Measurements from ENCODE around the gene CASP8. TPM values are rescaled to one million over a fixed set of nuclear protein-coding genes. Genes with fewer than 3 reads are reported as not detected.

The CASP8 gene
- total and polyA plus RNA-seq, 2 of the 13 experiments (the other 11 are each of a cell fraction or from before 2014, with no cell fraction given) = 25.0 to 52.8 TPM

DNA sequence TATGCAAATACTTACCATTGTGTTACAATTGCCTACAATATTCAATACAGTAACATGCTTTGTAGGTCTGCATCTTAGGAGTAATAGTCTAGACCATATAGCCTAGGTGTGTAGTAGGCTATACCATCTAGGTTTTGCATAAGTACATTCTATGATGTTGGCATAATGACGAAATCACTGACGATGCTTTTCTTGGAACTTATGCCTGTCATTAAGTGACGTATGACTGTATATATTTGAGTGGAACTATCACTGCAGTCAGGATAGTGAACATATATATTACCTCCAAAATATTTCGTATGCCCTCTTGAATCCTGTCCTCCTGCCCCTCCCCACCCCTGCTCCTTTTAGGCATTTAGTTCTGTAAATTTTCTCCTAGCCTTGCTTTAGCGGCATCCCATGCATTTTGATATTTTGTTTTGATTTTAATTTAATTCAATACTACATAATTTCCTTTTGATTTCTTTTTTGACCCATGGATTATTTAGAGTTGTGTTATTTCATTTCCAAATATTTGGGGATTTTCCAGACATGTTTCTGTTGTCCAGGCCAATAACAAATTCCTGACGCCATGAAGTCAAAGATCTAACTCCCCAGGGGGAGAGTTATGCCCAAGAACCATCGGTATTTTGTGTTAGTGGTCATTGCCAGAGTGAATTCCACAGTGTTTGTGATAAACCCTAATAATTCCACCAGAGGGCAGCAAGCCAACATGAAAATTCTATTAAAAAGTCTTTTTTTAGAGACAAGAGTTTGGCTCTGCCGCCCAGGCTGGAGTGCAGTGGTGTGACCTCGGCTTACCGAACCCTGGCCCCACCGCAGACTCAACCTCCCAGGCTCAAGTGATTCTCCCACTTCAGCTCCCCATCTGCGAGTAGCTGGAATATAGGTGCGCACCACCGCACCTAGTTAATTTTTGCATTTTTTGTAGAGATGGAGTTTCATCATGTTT is 24.2 kb upstream of the CASP8 start:
- Histone ChIP-seq H3K4me1 (ENCODE audit: insufficient read depth, low read length) (peaks cover 43% of the 10 kb centered on the region), H3K27ac (ENCODE audit: extremely low read length, insufficient read depth, low read length) (no peak overlapping the region), H3K9me3 (ENCODE audit: low read length) (no peaks in the 10 kb centered on the region), H3K9ac (ENCODE audit: insufficient read depth, low read depth, low read length) (peak overlapping the region; percentile 20; the same call in 1 of the 2 replicates), H4K20me1 (ENCODE audit: insufficient read depth, low read length) (0 out of 2 replicates have a peak, but pooled peaks cover 4% of the 10 kb centered on the region), H3K27me3 (ENCODE audit: control insufficient read depth in 1 of 2, insufficient read depth in 2 of 2, low read length in 2 of 2) (no peaks in the 10 kb centered on the region; a peak in 1 of 5 replicates), H3K36me3 (replicated peaks in 1 of 2; ENCODE audit: control insufficient read depth in 1 of 2, insufficient read depth in 2 of 2, low read length in 2 of 2) (peaks cover 4 to 29% of the 10 kb centered on the region in 2 experiments; a peak in 4 of 5 replicates), H2AFZ (ENCODE audit: low read length) (no peak overlapping the region), H3K4me2 (ENCODE audit: low read depth, low read length) (peak overlapping the region; percentile 84), H3K79me2 (ENCODE audit: insufficient read depth, low read length) (peaks cover 47% of the 10 kb centered on the region), H3K4me3 (replicated peaks in 1 of 3; ENCODE audit: insufficient read depth in 1 of 3, low read depth in 2 of 3, low read length in 3 of 3) (peak overlapping the region; percentile 12 to 98 (median 89); a peak in 5 of 6 replicates)
- intact Hi-C loops (cut with micrococcal nuclease; ENCODE audit: unreplicated experiment) = loop anchor here (1.0 to 10.0 kb wide), 4 partner anchors 128 to 549 kb away; partner anchors contain the start of genes ALS2 and TMEM237
- CTCF ChIA-PET (ENCODE audit: low intra/inter-chr PET ratio, low total read pairs) = interaction anchor here (1.1 to 1.6 kb wide), 3 partner anchors 127 to 479 kb away, joined by 3 to 37 read pairs (median 4); no protein-coding TSS in a partner anchor
- peak; percentile 44 for FAIRE-seq
- DNase-seq (ENCODE audit: low spot score) = peak; percentile 70
- ATAC-seq = peak; percentile 3; the same call in 1 of the 3 replicates
- POLR2A ChIA-PET = interaction anchor here (1.6 kb wide), 1 partner anchor 53 kb away, joined by 3 read pairs; the partner anchor contains the start of gene CASP10
- no TSS peak for BruUV-seq (replicated peaks)
- in situ Hi-C loops (cut with HindIII; ENCODE audit: extremely low pct_ligation_motif_present, low pct_unique_long_range_greater_than_20kb) = no loop called here
- WGBS (ENCODE audit: low lambda C conversion rate) = 66% methylated on average over 14 of the region's 14 CpGs
- TF ChIP-seq GABPA (IDR thresholded peaks at IDR 0.05; ENCODE audit: low read depth, low read length) (no peak), GABPA (CRISPR knock-in tag; IDR thresholded peaks at IDR 0.05; ENCODE audit: low read depth) (0 out of 2 replicates have a peak, but pooled peaks have one; percentile 15), FOXO1 (CRISPR knock-in tag; IDR thresholded peaks at IDR 0.05) (0 out of 2 replicates have a peak, but pooled peaks have one; percentile 21), IRF2 (CRISPR knock-in tag; IDR thresholded peaks at IDR 0.05) (peak; percentile 24; the same call in 1 of the 2 replicates), AHR (CRISPR knock-in tag; IDR thresholded peaks at IDR 0.05) (0 out of 2 replicates have a peak, but pooled peaks have one; percentile 49), HOXA5 (CRISPR knock-in tag; IDR thresholded peaks at IDR 0.05) (peak; percentile 45; the same call in 1 of the 2 replicates), SOX13 (IDR thresholded peaks at IDR 0.05) (no peak), SOX13 (CRISPR knock-in tag; conservative IDR thresholded peaks at IDR 0.05 in 1 of 2, IDR thresholded peaks at IDR 0.05 in 1 of 2) (no peak), ERF (CRISPR knock-in tag; IDR thresholded peaks at IDR 0.05) (0 out of 2 replicates have a peak, but pooled peaks have one; percentile 36), RBAK (CRISPR knock-in tag; IDR thresholded peaks at IDR 0.05) (no peak), TSC22D2 (CRISPR knock-in tag; IDR thresholded peaks at IDR 0.05; ENCODE audit: borderline replicate concordance) (peak; percentile 40; the same call in 1 of the 2 replicates)
- TF ChIP-seq, protein P1, sequence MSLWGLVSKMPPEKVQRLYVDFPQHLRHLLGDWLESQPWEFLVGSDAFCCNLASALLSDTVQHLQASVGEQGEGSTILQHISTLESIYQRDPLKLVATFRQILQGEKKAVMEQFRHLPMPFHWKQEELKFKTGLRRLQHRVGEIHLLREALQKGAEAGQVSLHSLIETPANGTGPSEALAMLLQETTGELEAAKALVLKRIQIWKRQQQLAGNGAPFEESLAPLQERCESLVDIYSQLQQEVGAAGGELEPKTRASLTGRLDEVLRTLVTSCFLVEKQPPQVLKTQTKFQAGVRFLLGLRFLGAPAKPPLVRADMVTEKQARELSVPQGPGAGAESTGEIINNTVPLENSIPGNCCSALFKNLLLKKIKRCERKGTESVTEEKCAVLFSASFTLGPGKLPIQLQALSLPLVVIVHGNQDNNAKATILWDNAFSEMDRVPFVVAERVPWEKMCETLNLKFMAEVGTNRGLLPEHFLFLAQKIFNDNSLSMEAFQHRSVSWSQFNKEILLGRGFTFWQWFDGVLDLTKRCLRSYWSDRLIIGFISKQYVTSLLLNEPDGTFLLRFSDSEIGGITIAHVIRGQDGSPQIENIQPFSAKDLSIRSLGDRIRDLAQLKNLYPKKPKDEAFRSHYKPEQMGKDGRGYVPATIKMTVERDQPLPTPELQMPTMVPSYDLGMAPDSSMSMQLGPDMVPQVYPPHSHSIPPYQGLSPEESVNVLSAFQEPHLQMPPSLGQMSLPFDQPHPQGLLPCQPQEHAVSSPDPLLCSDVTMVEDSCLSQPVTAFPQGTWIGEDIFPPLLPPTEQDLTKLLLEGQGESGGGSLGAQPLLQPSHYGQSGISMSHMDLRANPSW (CRISPR knock-in tag; IDR thresholded peaks at IDR 0.05; ENCODE audit: borderline replicate concordance) = 0 out of 2 replicates have a peak, but pooled peaks have one; percentile 39
- TF ChIP-seq, protein P2, sequence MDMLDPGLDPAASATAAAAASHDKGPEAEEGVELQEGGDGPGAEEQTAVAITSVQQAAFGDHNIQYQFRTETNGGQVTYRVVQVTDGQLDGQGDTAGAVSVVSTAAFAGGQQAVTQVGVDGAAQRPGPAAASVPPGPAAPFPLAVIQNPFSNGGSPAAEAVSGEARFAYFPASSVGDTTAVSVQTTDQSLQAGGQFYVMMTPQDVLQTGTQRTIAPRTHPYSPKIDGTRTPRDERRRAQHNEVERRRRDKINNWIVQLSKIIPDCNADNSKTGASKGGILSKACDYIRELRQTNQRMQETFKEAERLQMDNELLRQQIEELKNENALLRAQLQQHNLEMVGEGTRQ (IDR thresholded peaks at IDR 0.05; ENCODE audit: low read depth, low read length) = no peak
- TF ChIP-seq, protein P2 (CRISPR knock-in tag; IDR thresholded peaks at IDR 0.05; ENCODE audit: borderline replicate concordance) = no peak
- TF ChIP-seq, protein P3, sequence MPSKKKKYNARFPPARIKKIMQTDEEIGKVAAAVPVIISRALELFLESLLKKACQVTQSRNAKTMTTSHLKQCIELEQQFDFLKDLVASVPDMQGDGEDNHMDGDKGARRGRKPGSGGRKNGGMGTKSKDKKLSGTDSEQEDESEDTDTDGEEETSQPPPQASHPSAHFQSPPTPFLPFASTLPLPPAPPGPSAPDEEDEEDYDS (CRISPR knock-in tag; IDR thresholded peaks at IDR 0.05) = no peak
- TF ChIP-seq, protein P4, sequence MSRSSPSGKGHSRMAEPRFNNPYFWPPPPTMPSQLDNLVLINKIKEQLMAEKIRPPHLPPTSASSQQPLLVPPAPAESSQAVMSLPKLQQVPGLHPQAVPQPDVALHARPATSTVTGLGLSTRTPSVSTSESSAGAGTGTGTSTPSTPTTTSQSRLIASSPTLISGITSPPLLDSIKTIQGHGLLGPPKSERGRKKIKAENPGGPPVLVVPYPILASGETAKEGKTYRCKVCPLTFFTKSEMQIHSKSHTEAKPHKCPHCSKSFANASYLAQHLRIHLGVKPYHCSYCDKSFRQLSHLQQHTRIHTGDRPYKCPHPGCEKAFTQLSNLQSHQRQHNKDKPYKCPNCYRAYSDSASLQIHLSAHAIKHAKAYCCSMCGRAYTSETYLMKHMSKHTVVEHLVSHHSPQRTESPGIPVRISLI (CRISPR knock-in tag; IDR thresholded peaks at IDR 0.05; ENCODE audit: borderline replicate concordance) = peak; percentile 65; the same call in 1 of the 2 replicates

Data from HepG2 (cell line).